KBM-7 (cell line): ENCODE results near the gene PCTP.

Experiments used
- DNase-seq: peaks from one replicate; pipeline ENCODE4 v3.0.0-alpha.2; 2015
- in situ Hi-C: fragments of 300-500 bp; cut with MboI; formaldehyde crosslinking; loops from 2 replicates; pipeline ENCODE4 v1.14.3; 2020; ENCODE audit warnings: low sequenced_read_pairs, low pct_unique_long_range_greater_than_20kb, mixed read lengths

Gene PCTP

GRCh38 chr17:55723488-55723848 is 27.4 kb upstream of the PCTP start:
- in situ Hi-C loops = no loop called here
- DNase-seq = no peak

GRCh38 chr17:55726440-55726839 is 24.4 kb upstream of the PCTP start:
- in situ Hi-C loops = loop anchor here (25.0 kb wide), 1 partner anchor 111 kb away; no protein-coding TSS in a partner anchor

GRCh38 chr17:55727275-55727674 is 23.6 kb upstream of the PCTP start:
- no peak for DNase-seq
- in situ Hi-C loops = loop anchor here (25.0 kb wide), 1 partner anchor 110 kb away; no protein-coding TSS in a partner anchor

More at GRCh38 chr17:55726440-55726839, 24.4 kb upstream of the PCTP start:
- DNase-seq = no peak

- in situ Hi-C loops = loop anchor here (25.0 kb wide), 1 partner anchor 109 kb away; no protein-coding TSS in a partner anchor
- DNase-seq = no peak
Observed at GRCh38 chr17:55727920-55728319, 22.9 kb upstream of the PCTP start.

- in situ Hi-C loops = loop anchor here (25.0 kb wide), 1 partner anchor 109 kb away; no protein-coding TSS in a partner anchor
- no peak for DNase-seq
Observed at GRCh38 chr17:55728361-55728760, 22.5 kb upstream of the PCTP start.

- no peak for DNase-seq
- in situ Hi-C loops = loop anchor here (25.0 kb wide), 1 partner anchor 108 kb away; no protein-coding TSS in a partner anchor
Observed at GRCh38 chr17:55728833-55729232, 22.0 kb upstream of the PCTP start.

- in situ Hi-C loops = loop anchor here (25.0 kb wide), 1 partner anchor 108 kb away; no protein-coding TSS in a partner anchor
- DNase-seq = no peak
Observed at GRCh38 chr17:55729484-55729883, 21.4 kb upstream of the PCTP start.

- no peak for DNase-seq
- in situ Hi-C loops = loop anchor here (25.0 kb wide), 1 partner anchor 107 kb away; no protein-coding TSS in a partner anchor
Observed at GRCh38 chr17:55730380-55730779, 20.5 kb upstream of the PCTP start.

GRCh38 chr17:55730808-55731207 is 20.0 kb upstream of the PCTP start:
- in situ Hi-C loops = loop anchor here (25.0 kb wide), 1 partner anchor 106 kb away; no protein-coding TSS in a partner anchor
- no peak for DNase-seq

- DNase-seq = no peak
- in situ Hi-C loops = loop anchor here (25.0 kb wide), 1 partner anchor 106 kb away; no protein-coding TSS in a partner anchor
Observed at GRCh38 chr17:55731586-55732250, 19.1 kb upstream of the PCTP start.

GRCh38 chr17:55734128-55734781 is 16.6 kb upstream of the PCTP start:
- DNase-seq = no peak
- in situ Hi-C loops = loop anchor here (25.0 kb wide), 1 partner anchor 103 kb away; no protein-coding TSS in a partner anchor

- in situ Hi-C loops = loop anchor here (25.0 kb wide), 1 partner anchor 101 kb away; no protein-coding TSS in a partner anchor
- peak; percentile 51 for DNase-seq
Observed at GRCh38 chr17:55735731-55736405, 15.0 kb upstream of the PCTP start.

- in situ Hi-C loops = loop anchor here (25.0 kb wide), 1 partner anchor 99 kb away; no protein-coding TSS in a partner anchor
Observed at GRCh38 chr17:55737976-55738501, 12.8 kb upstream of the PCTP start.

GRCh38 chr17:55740511-55741355 is 10.1 kb upstream of the PCTP start:
- in situ Hi-C loops = loop anchor here (25.0 kb wide), 1 partner anchor 97 kb away; no protein-coding TSS in a partner anchor
- DNase-seq = no peak

More at GRCh38 chr17:55737976-55738501, 12.8 kb upstream of the PCTP start:
- DNase-seq = peak; percentile 12

GRCh38 chr17:55741356-55741700 is 9.5 kb upstream of the PCTP start:
- no peak for DNase-seq
- in situ Hi-C loops = loop anchor here (25.0 kb wide), 1 partner anchor 96 kb away; no protein-coding TSS in a partner anchor

- in situ Hi-C loops = loop anchor here (25.0 kb wide), 1 partner anchor 95 kb away; no protein-coding TSS in a partner anchor
- DNase-seq = peak; percentile 9
Observed at GRCh38 chr17:55742272-55743102, 8.4 kb upstream of the PCTP start.

GRCh38 chr17:55743103-55743679 is 7.7 kb upstream of the PCTP start:
- in situ Hi-C loops = loop anchor here (25.0 kb wide), 1 partner anchor 94 kb away; no protein-coding TSS in a partner anchor
- no peak for DNase-seq
